Measurements from ENCODE around the gene RAC2.
"Not testable (repeated sequence)": the region's sequence is repeated elsewhere in the genome, so short reads cannot be mapped to it uniquely, and the experiment has no call there.

RAC2 gene

GRCh38 chr22:37254209-37254866 is 10.3 kb upstream of the RAC2 start:
- DNase-seq: no peak

- DNase-seq: no peak
Observed at GRCh38 chr22:37253126-37253660, 9.1 kb upstream of the RAC2 start.

- not testable (repeated sequence) for DNase-seq
Observed at GRCh38 chr22:37251836-37252235, 7.8 kb upstream of the RAC2 start.

GRCh38 chr22:37249986-37250385 is 5.9 kb upstream of the RAC2 start:
- DNase-seq: no peak

GRCh38 chr22:37248251-37248650 is 4.2 kb upstream of the RAC2 start:
- no peak for DNase-seq

GRCh38 chr22:37245740-37246139 is 1.7 kb upstream of the RAC2 start:
- no peak for DNase-seq

GRCh38 chr22:37244922-37245722 is 1.1 kb upstream of the RAC2 start:
- DNase-seq: no peak

GRCh38 chr22:37243402-37244113 is 511 bp downstream of the RAC2 start:
- DNase-seq: no peak

- DNase-seq: no peak
Observed at GRCh38 chr22:37242395-37242918, 1.6 kb downstream of the RAC2 start.

- no peak for DNase-seq
Observed at GRCh38 chr22:37241351-37242142, 2.5 kb downstream of the RAC2 start.

GRCh38 chr22:37240941-37241320 is 3.1 kb downstream of the RAC2 start:
- no peak for DNase-seq

- DNase-seq: no peak
Observed at GRCh38 chr22:37240240-37240940, 3.7 kb downstream of the RAC2 start.

GRCh38 chr22:37239336-37240239 is 4.5 kb downstream of the RAC2 start:
- DNase-seq: no peak

GRCh38 chr22:37237371-37238268 is 6.4 kb downstream of the RAC2 start:
- no peak for DNase-seq

GRCh38 chr22:37235897-37236607 is 8.0 kb downstream of the RAC2 start:
- no peak for DNase-seq

GRCh38 chr22:37234736-37235711 is 9.0 kb downstream of the RAC2 start:
- DNase-seq: no peak

- DNase-seq: no peak
Observed at GRCh38 chr22:37233751-37234631, 10.1 kb downstream of the RAC2 start.
